H54 (cell line): Measurements from ENCODE around the gene LAMB2.

Experiments
- DNase-seq: peaks from one replicate; pipeline ENCODE4 v3.0.0; 2011; ENCODE audit warnings: low spot score, mixed read lengths; ENCODE audit not compliant: insufficient read length
- FAIRE-seq: peaks from 3 replicates; lab custom pipeline; 2011; peaks lifted over from hg19 to GRCh38; lab: Jason Lieb, UNC
- POLR2A ChIP-seq: IDR thresholded peaks from 2 replicates; pipeline ENCODE4 v1.6.1; 2011; ENCODE audit warnings: low read depth, mild to moderate bottlenecking, low read length

LAMB2 gene

GRCh38 chr3:49165771-49166751 lies 33.2 kb upstream of the LAMB2 start, which contains the start of gene CCDC71:
Gene CCDC71 (minus strand): TSS chr3:49166331. CDS start chr3:49164208, 2,123 bp downstream.
- 0 out of 2 replicates have a peak, but pooled peaks have one; percentile 39 for TF ChIP-seq POLR2A
- DNase-seq: peak; percentile 60
- no peak for FAIRE-seq

DNA sequence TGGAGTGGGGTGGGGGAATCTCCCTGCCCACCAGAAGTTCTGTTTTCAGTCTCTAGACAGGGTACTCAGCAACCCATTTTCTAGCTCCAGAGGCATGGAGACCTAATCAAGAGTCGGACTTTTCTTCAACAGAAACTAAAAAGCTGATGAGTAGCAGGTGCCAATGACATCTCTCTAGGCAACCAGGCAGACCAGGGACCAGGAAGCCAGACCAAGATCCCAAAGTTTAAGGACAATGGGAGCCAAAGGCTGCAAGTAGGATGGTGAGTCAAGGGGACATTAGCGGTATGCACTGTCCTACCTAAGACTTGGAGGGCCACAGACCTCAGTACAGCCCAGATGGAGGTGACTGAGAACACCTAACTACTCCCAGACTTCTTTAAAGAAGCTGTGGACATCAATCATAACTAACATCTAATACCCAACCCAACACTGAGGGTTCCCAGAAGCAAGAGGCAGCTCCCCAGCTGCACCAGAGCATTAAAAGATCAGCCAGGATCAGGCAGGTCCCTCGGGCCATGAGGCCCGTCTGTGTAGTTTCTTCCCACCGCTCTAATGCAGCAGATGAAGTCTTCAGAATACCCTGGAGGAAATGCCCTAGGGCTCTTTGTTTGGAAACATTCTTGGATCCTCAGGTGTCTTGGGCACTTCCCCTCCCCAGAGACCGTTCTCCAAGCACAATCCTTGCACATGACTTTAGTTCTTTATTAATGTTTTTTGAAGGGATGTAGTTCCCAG lies 32.3 kb upstream of the LAMB2 start:
- TF ChIP-seq POLR2A: no peak
- FAIRE-seq: no peak
- no peak for DNase-seq

DNA sequence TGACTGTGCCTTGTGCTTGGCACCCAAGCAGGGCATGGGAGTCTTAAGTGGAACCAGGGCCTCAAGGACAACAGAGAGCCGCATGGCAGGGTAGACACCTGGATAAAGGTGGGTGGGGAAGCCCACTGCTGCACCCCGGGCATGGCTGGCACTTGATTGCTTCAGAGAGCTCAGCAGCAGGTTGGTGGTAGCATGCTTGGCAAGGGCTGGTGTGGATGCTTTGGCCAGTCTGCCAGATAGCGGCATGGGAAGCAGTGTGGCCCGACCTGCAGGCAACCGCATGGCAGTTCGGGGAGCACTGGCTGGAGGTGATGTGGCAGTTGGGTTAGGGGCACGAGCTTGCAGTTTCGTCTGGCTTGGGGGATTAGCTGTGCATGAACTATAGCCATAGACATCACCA lies 30.8 kb upstream of the LAMB2 start:
- no peak for FAIRE-seq
- TF ChIP-seq POLR2A: no peak
- no peak for DNase-seq

DNA sequence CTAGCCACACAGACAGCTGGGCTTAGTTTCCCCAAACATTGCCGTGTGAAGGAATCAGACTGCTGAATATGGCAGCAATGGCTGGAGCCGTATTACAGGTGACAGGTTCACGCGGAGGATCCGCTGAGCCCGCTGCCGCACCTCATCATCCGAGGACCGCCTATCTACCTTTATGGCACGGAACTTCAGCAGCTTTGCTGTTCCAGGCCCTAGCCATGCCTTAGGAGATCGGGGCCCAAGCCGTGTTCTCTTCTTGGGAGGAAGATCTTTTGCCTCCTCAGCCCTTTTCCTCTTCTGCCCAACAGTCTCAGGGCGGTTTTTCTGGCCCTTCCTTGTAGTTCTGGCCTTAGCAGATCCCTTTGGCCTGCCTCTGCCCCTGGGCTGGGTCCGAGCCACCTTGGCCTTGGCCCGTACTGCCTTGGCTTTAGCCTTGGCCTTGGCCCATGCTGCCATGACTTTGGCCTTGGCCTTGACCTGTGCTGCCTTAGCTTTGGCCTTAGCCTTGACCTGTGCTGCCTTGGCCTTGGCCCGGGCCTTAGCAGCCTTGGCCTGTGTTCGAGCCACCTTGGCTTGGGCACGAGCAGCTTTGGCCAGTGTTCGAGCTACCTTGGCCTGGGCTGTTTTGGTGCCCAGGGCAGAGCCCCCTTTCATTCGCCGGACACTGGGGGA lies 30.0 kb upstream of the LAMB2 start:
- FAIRE-seq (no peak), DNase-seq (no peak)
- TF ChIP-seq POLR2A: no peak

DNA sequence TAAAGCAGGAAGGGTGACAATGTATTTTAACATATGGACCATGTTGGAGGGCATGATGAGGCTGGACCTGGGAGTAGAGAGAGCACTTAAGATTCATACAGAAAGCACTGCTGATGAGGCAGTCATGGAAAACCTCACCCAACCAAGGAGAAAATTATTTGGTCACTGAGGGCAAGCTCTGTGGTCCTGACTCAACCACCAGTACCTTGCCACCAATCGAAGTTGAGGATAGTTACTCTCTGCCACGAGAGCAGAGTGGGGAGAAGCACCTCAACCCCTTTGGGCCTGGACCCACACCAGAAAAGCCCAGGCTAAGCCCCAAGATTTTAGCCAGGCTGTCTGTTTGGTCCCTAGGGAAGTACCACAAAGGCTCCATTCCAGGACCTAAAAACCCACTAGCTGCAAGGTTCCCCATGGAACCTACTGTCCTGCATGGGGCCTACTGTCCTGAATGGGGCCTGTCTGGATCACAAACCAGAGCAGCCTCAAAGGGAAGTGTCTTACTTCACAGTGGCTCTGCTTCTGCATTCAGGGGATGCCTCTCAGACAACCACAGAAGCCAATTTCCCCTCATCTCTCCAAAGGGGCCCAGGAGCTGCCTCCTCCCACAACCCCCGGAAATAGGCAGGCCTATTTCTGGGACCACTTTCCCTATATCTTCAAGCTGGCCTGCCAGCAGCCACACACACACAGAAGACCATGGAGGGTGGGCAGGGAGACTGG lies 29.1 kb upstream of the LAMB2 start:
- FAIRE-seq (no peak), DNase-seq (no peak)
- TF ChIP-seq POLR2A: no peak

DNA sequence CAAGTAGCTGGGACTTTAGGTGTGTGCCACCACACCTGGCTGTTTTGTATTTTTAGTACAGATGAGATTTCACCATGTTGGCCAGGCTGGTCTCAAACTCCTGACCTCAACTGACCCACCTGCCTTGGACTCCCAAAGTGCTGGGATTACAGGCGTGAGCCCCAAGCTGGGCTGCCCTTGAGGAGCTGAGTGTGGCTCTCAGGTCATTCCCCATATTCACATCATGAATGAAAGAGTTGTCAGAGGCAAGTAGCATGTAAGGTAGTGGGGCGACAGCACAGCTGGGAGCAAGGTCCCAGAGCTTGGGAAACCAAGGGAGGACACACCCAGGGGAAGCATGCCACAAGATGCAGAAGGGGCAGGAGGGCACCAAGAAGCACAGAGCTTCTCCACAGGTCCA lies 28.3 kb upstream of the LAMB2 start:
- DNase-seq (no peak), FAIRE-seq (no peak)
- no peak for TF ChIP-seq POLR2A

GRCh38 chr3:49158792-49159191 lies 25.9 kb upstream of the LAMB2 start:
- no peak for TF ChIP-seq POLR2A
- DNase-seq: no peak
- no peak for FAIRE-seq

- no peak for TF ChIP-seq POLR2A
- FAIRE-seq (no peak), DNase-seq (no peak)
These were observed 25.4 kb upstream of the LAMB2 start for GRCh38 chr3:49158103-49158709.

DNA sequence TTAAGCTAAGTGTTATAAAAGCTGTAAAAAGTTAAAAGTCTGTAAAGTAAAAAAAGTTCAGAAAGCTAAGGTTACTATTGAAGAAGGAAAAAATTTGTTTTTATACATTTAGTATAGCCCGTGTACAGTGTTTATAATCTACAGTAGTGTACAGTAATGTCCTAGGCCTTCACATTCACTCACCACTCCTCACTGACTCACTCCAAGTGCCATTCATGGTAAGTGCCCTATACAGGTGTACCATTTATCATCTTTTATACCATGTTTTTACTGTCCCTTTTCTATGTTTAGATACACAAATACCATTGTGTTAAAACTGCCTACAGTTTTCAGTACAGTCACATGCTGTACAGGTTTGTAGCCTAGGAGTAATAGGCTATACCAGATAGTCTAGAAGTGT lies 24.4 kb upstream of the LAMB2 start:
- no peak for DNase-seq
- no peak for TF ChIP-seq POLR2A
- FAIRE-seq: no peak

DNA sequence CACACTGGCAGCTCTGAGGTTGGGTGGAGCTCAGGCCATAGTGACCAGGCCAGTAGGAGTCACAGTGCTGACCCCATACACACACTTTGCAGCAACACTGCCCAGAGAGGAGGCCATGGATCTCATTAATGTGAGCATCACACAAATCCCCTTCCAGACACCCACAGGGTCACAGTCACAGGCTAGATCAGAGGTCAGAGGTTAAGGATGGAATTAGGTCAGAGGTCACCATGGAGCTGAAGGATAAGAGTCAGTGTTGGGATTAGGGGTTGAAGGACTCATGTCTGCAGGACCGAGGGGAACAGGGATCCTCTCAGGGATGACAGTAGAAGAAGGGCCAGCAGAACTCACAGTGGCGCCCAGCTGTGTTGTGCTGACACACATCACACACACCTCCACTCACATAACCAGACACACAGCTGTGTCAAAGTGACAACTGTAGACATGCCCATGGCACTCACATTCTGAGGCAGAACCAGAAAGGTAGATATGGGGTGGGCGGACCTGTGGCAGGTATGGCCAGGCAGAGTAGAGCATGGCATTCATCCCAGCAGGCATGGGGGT lies 20.6 kb upstream of the LAMB2 start:
- TF ChIP-seq POLR2A: no peak
- DNase-seq (no peak), FAIRE-seq (no peak)

DNA sequence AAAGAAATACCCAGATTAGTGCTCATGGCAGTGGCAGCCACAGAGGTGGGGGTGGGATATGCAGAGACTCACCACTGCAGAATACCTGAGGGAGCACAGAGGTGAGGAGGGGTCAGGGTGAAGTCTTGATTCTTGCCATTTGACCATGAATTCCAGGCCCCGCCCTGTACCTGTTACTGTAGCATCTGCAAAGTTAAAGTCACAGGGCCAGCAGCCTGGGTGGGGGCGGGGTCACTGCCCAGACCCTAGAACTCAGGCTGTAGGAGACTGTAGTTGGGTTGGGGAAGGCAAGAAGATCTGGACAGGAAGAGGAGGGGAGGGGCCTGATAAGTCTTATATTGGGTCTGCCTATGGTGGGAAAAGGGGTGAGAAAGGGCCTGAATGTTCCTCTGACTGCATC lies 18.8 kb upstream of the LAMB2 start:
- no peak for TF ChIP-seq POLR2A
- DNase-seq: no peak
- FAIRE-seq: no peak

- DNase-seq: no peak
- FAIRE-seq: no peak
- TF ChIP-seq POLR2A: no peak
These were observed 15.3 kb upstream of the LAMB2 start for GRCh38 chr3:49148159-49148558.
